Activated CD8-positive, alpha-beta memory T cell treated with anti-CD3 and anti-CD28 coated beads, Interleukin-2, amount 50 U/mL, for 24 hours (primary cell): ENCODE data around the gene C3orf22.

ENCODE experiments used
- DNase-seq: peaks from one replicate; pipeline ENCODE4 v3.0.0-alpha.2; 2020; ENCODE audit errors: extremely low read depth

C3orf22 gene

DNA sequence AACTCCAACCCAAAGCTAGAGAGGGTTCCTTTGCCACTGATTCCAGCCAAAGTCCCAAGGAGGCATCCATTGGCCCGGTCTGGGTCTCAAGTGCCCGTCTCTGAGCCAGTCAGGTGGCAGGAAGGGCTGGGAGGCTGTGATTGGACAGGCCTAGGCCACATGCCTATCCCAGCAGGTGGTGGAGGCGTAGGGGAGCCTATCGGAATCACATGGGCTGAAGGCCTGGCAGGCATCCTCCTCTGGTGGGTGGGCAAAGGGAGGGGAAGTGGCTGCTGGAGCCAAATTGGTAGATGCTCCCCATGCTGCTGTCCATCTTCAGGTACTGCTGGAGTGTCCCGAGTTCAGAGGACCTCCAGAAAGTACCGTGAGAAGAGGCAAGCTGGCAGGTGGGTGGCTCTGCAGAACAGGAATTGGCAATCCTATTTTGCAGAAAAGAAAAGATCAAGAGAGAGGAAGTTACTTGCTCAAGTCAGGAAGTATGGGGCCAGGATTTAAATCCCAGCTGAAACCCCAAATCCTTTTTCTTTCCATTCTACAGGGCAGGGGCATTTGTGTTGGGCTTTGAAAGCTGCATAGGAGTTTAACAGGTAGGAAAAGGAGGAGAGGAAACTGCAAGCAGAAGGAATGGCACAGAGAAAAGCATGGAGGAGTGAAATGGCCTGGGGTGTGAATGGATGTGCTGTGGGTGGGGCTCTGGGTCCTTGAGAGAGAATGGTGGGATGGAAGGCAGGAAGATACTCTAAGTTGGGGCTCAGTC lies 31.1 kb downstream of the C3orf22 start:
- no peak for DNase-seq

DNA sequence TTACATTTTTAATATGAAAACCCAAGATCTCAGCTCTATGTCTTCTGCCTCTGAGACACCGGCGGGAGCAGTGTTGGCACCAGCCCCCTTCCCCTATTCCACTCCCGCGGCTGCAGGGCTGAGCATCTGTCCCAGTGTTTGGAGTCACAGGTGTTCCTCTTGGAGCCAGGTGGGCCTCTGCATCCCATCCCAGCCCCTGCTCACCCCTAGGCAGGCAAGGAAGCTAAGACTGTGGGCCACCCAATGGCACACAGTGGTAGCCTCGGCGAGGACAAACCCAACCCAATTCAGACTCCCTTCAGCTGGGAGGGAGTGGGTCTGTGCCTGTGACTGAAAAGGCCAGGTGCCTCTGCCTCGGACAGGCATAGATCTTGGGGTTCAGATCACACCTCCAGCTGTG lies 31.7 kb downstream of the C3orf22 start:
- no peak for DNase-seq

DNA sequence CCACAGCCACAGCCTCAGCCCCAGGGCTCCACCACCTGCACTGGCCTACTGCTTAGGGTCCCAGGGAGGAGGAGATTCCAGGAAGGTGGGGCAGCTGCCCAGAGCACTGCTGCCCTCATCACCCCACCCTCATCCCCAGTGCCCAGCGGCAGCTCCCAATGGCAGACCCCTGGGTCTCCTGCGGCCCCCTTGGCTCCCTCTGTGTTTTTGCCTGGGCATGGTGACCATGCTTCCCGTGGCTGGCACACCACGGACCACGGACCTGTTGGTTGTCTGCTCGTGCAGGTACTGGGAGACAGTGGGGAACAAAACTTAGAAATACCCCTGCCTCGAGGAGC lies 32.1 kb downstream of the C3orf22 start:
- no peak for DNase-seq

DNA sequence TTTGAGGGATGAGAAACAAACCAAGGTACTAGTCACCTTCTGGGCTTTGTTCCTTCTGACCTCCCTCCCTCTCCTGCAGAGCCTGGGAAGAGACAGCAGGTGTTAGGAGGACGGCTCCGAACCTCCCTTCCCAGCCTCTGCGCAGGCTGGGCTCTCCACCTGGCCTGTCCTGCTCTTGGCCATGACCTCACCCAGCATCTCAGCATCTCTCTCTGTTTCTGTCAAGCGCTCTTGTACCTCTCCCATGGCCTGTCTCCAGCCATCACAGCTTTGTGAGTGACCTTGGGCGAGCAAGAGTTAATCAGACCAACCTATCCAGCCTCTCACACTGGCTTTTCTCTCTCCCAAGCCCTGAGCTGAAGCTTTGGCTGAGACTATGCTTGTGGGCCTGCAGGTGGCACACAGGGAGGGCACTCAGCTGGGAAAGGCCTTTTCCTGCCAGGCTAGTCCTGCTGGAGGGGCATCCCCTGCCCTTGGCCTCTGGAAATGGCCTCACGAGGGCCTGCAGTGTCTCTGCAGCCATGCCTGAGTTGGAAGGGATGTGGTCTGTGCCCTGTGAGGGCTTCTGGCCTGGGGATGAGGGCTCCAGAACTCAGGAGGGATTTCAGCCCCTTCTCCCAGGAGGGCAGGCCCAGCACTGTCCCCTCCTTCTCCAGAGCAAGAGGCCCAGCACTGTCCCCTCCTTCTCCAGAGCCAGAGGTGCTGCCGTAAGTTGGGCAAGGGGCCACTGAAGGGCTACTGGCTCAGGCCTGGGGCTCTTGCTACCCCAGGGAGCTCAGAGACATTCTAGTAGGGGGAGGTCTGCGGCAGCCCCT lies 32.7 kb downstream of the C3orf22 start:
- DNase-seq: no peak

DNA sequence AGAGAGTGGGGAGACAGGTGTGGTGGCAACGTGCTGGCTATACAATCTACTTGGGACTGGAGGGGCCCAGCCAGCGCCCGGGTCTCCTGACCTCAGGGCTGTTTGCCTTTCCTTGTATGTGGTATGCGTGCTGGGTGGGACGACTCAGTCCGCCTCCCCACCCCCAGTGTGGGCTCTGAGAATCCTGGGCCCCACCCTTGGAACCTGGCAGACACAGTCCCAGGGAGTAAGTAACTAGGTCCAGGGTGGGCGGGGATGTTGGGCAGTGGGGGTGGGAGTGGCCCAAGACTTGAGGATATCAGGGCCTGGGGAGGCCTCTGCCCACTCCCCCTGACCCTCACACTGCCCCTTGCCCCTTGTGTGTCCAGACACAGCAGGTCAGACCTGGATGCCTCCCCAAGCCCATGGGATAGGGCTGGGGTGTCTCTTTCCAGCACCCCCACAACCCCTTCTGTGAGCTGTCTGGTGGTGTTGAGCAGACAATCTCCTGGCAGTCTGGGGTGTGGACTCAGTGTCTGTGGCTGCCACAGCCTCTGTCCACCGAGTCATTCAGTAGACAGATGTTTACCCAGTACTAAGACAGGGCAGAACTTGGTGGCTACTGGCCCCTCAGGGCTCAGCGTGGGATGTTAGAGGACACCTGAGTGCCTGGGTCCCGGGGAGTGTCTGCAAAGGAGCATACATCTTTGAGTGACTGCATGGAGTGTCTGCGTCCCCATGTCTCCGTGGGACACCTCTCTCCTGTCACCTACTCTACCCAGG lies 33.5 kb downstream of the C3orf22 start:
- DNase-seq: no peak

DNA sequence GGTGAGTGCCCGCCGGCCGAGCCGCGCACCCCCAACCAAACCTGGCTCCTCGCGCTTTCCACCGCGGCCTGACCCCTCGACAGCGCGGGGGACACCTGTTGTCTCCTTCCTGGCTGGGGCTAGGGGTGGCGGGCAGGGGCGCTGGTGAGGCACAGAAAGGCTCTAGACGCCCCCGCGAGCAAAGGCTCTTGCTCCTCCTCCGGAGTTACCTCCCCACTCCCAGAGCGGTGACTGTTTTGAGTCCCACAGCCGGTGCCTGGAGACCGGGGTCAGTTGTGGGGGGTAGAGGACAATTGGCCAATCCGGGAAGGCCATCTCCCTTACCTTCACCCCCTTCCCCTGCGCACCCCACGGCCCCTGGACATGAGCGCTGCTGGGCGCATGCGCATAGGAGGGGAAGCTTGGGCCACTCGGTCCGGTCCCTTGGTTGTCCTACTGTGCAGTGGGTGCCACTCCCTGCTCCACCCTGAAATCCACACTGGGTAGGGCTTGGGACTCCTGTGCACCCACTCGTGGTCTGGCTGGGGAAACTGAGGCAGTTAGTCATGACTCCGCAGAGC lies 34.2 kb downstream of the C3orf22 start:
- no peak for DNase-seq

DNA sequence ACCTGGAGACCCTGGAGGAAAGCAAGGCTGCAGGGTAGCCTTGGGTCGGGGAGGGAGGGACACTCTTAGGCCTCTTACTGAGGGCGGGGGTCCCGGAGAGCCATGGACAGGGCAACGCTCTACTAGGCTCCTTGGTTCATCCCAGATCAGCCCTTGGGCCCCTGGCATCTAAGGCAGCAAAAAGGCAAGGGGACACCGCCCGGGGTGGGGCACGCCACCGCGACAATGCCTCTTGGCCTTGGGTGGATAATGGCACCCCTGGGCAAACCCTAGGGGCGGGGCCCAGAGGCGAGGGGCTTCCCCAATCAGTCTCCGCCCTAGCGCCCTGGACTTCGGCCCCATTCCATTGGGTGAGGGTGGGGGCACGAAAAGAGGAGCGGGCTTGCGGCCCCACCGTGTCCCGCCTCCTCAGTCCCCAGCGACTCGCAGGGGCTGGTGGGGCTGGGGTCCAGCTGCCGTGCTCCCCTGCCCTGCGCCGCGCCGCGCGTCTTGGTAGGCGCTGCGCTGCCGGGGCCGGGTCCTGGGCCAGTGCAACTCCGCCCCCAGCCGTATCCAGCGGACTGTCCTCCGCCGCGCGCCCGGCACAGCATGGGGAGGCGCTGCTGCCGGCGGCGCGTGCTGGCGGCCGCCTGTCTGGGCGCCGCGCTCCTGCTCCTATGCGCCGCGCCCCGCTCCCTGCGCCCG lies 34.8 kb downstream of the C3orf22 start, which contains the start of gene CHST13:
Gene CHST13, plus strand, starts transcription at position 411 of the 684 bp plus-strand sequence. Its CDS starts 178 bp downstream, at position 589.
- no peak for DNase-seq

DNA sequence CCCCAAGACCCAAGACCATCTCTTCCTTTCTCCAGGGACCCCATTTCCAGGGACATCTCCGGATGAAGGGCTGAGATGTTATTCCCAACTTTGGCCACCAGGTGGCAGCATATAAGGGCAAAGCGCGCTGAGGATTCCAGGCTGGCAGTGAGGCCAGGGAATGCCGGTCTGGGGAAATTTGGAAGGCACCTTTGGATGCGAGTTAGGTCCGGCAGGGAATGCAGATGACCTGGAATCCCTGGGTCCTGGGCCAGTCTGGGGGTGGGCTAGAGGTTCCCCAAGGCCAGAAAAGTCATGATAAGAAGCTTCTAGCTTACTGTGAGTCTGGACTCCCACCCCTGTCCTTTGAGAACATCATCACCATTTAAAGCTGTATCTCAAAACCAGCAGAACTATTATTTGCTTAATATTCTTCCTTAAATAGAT lies 36.4 kb downstream of the C3orf22 start:
- peak; percentile 4 for DNase-seq

DNA sequence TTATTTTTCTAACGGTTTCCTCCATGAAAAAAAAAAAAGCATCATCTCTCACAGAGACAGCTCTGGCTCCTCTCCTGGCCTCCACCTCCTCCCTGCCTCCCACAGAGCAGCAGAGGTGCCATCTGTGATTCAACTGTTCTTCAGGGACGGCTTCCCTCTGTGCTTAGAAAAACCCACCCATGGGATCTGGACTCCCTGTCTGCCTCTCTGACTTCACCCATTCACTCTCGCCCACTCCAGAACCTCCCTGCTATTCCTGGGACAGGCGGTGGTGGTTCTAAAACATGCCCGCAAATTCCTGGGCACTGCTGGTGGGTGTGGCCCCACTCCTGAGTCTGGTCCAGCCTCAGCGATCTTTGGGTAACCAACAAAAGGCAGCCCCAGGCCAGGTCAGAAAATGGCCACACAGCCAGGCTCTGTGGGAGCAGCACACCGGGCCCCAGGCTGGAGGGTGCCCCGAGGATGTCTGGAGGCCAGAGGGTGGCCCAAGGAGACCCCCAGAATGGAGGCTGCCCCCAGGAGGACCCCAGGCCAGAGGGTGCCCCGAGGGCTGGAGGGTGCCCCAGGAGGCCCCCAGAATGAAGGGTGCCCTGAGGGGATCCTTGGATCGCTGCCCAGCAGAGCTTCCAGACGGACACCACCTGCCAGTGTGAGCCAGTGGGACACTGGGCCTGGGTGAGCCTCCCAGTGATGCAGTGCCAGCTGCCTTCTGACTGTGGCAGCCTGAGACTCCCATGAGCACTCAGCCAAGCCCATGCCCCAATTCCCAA lies 37.4 kb downstream of the C3orf22 start:
- no peak for DNase-seq

DNA sequence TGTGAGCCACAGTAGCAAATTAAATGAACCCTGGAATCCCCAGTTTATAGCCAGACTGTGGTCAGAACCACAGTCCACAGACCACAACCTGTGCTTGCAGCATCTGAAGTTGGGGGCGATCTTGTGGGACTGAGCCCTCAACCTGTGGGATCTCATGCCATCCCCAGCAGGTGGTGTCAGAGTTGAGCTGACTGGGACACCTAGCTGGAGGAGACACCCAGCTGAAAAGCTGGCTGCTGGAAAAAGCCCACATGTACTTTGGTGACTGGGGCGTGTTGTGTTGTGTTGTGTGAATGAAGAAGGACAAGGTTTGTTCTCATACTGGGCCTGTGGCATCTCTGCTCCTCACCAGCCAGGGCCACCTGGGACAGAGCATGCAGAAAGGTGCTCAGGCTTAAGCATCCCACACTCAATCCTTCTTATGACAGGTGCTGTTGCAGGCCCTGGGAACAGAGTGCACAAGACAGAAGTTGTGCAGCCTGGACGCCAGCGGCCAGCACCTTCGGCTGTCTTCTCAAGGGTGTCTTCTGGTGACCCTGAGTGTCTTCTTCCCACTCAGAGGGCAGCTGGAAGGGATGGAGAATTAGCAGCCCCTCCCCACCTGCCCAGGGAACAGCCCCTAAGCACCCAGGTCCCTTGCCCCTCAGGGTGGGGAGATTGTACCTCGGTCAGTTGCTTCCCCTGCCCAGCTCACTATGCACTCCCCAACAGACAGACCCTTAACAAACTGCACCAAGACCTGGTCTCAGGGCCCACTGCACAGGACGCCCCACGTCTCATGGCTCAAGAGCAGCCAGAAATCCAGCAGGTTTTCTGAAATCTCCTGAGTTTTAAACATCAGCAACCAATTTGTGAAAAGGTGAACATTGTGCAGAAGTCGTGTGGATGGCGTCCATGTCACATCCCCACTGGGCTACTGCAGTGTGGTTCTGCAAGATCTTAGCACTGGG lies 39.0 kb downstream of the C3orf22 start:
- no peak for DNase-seq

DNA sequence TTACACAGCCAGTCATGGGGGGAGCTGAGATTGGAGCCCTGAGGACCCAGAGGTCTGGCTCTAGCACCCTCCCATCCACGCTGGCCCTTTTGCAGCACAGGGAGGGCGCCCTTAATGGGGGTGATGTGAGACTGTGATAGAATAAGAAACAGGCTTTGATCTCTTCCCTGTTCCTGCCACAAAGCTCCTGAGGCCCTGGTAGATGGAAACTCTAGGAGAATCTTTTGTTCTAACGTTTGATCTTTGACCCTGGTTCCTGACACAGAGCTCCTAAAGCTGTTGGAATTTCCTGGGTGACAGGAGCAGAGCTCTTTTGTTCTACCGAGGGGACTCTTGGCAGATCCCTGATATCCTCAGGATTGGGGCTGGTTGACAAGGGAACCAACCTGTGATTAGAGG lies 40.0 kb downstream of the C3orf22 start:
- no peak for DNase-seq

DNA sequence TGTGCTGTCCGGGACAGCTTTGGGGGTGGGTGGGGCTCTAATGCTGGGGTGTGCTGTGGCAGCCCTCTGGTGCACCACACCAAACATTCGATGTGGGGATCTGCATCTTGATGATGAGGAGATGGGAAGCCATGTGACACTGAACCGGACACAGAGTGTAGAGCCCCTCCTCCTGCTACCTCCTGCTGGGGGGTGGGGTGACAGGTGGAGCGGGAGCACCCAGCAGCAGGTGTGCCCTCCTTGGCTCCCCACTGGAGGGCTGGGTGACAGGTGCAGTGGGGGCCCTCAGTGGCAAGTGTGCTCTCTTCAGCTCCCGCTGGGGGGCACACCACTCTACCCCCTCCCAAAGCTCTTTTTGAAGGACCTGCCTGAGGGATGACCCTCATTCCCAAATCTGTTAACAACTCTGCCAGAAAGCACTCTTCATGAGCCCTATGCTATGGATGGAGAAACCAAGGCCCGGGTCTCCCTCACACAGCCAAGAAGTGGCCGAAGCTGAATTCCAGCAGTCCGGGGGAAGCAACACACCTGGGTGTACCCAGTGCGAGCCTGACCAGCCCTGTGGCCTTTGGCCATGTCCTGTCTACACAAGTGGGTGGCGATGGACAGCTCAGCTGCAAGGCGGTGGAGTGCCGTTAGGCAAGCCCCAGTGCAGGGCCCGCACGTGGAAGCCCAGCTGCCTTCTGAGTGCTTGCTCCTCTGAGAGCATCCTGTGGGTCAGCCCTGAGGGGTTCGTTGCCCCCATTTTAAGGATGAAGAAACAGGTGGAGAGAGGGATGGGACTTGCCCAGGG lies 40.5 kb downstream of the C3orf22 start:
- no peak for DNase-seq

DNA sequence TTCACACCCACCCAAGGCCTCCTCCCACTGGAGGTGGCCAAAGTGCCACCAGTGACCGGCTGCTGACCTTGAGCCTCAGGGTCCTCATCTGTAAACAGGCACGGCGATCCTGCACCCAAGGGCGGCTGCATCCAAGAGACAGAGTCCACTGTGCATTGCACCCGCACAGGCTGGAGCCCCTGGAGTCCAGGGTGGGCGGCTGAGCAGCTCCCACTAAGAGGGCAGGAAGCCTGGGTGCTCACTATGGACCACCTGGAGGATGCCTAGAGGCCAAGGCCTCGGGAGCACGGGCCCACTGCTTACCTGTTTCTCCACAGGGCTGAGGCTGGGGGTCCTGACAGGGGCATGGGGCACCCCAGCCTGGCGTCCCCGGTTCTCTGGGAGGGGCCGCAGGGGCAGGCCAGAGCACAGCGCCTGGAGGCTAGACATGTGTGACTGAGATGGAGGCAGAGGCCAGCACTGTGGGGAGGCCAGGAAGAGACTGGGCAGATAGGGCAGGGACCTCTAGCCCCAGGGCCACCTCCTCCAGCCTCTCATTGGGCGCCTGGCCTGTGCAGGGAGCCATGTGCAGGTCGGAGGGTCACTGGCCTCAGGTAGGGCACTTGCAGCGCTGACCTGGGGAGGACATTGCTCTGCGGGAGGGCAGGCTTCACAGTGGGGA lies 41.3 kb downstream of the C3orf22 start, which contains the start of gene UROC1:
Gene UROC1, minus strand, starts transcription at position 483 of the 661 bp plus-strand sequence. Its CDS starts 54 bp downstream, at position 429.
- DNase-seq: no peak

DNA sequence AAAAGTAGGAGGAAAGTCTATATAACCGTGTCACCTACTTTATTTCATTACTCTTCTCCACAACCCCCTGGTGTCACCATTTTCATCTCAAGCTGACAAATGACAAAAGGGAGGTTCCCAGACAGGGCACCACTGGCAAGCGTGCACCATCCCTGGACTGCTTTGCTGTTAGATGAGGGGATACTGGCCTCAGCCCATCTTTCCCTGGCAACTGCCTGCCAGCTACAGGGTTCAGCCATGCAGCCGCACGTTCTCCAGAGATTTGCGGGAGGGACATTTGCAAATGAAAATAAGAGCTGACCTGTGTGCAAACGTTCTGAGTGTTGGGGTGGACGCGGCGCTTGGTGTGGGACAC lies 41.8 kb downstream of the C3orf22 start:
- no peak for DNase-seq

DNA sequence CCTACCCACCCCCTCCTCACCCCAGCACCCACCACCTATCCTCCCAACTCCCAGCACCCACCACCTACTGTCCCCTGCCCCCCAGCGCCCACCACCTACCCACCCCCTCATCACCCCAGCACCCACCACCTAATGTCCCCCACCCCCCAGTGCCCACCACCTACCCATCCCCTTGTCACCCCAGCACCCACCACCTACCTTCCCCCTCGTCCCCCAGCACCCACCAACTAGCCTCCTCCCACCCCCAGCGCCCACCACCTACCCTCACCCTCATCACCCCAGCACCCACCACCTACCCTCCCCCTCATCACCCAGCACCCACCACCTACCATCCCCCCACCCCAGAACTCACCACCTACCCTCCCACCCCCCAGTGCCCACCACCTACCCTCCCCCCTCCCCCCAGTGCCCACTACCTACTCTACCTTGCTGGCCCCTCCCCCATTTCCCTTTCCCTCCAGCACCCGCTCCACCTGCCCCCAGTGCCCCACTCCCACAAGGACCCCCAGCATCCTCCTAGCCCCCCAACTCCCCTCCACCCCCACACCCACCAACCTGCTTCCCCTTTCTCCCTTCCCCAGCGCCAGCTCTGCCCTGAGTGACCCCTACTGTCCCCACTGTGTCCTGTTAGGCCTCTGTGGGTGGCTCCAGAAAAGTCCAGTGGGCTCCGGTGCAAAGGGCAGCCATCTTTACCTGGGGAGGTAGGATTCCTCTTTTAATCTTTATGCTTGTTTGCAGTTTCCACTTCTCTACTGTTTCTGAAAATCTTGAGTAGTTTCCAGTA lies 42.4 kb downstream of the C3orf22 start:
- DNase-seq: no peak

DNA sequence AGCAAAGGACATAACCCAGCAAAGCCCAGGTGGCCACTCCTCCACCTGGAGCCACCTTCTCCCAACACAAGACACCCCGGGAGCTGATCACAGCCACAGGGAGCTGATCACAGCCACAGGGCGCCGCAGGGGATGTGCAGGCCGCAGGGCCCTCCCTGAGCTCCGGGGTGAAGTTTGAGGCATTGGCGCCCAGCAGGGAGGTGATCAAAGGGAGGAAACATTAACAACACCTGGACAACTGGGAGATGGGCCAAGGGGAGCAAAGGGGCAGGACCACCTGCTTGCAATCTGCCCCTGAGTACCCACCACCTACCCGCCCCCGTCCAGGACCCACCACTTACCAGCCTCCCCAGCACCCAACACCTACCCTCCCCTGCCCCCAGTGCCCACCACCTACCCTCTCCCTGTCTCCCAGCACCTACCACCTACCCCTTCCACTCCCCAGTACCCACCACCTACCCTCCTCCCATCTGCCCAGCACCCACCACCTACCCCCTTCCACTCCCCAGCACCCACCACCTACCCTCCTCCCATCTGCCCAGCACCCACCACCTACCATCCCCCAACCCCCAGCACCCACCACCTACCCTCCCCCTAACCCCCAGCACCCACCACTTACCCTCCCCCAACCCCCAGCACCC lies 43.5 kb downstream of the C3orf22 start:
- DNase-seq: no peak

DNA sequence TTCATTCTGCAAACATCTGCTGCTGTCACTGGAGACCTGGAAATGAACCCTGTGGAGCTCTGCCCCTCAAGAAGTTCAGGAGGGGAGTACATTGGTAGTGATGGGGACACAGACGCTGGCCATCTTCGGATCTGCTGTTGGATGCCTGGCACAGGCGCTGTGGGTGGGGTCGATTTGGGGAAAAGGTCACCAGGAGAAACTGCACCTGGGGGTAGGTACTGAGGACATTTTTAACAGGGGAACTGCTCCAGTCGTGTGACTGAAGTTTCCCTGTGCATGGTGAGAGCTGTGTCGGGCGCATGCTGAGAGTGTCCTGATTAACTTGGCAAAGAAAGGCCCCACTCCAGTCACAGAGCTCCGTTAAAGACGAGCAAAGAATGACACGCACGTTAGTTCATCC lies 44.6 kb downstream of the C3orf22 start:
- no peak for DNase-seq
